GM13977 (cell line): ENCODE data around the gene ELFN1.

Experiments
- DNase-seq: peaks from one replicate; pipeline ENCODE4 v3.0.0; 2012; ENCODE audit warnings: low spot score
- in situ Hi-C: fragments of 300-500 bp; cut with MboI; formaldehyde crosslinking; loops from one replicate; pipeline ENCODE4 v1.12.0; 2022; ENCODE audit warnings: low sequenced_read_pairs, low pct_unique_long_range_greater_than_20kb, mixed read lengths, inconsistent platforms; ENCODE audit not compliant: unreplicated experiment
- TF ChIP-seq, protein P1 (sequence below): IDR thresholded peaks from 2 replicates; pipeline ENCODE4 v1.5.1; 2012; ENCODE audit warnings: mild to moderate bottlenecking, control low read depth; ENCODE audit not compliant: insufficient read depth; ENCODE audit errors: extremely low read depth, missing control alignments

Gene ELFN1

DNA sequence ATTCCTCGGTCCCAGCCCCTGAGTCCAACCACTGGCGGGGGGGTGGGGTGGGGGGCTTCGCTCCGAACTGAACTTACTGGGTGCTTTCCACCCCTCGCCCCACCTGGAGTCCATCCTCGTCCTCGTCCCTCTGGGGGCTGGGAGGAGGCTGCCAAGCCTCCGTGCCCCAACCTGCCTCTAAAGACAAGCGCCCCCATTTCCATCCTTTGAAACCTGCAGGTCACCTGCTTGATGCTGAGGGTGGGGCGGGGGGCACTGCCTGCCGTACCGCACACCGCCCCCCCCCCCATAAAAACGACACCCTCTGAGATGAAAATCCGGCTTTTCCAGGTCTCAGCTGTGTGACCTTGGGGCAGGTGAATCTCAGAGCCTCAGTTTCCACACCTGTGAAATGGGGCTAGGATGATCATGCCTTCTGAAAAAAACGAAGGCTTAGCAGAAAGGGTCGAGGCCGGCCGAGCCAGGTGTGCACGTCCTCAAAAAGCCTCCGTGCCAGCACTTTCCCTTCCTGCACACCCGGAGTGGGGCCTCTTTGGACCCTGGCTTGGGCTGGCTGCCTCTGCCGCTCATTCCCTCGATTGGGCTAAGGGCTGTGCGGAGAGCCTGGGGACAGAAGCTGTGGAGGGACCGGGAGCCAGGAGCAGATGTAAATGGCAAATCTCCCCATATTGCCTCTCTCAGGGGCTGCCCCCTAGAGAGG, 967 bp downstream of the ELFN1 start:
- TF ChIP-seq, protein P1, sequence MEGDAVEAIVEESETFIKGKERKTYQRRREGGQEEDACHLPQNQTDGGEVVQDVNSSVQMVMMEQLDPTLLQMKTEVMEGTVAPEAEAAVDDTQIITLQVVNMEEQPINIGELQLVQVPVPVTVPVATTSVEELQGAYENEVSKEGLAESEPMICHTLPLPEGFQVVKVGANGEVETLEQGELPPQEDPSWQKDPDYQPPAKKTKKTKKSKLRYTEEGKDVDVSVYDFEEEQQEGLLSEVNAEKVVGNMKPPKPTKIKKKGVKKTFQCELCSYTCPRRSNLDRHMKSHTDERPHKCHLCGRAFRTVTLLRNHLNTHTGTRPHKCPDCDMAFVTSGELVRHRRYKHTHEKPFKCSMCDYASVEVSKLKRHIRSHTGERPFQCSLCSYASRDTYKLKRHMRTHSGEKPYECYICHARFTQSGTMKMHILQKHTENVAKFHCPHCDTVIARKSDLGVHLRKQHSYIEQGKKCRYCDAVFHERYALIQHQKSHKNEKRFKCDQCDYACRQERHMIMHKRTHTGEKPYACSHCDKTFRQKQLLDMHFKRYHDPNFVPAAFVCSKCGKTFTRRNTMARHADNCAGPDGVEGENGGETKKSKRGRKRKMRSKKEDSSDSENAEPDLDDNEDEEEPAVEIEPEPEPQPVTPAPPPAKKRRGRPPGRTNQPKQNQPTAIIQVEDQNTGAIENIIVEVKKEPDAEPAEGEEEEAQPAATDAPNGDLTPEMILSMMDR = no peak
- in situ Hi-C loops = no loop called here
- DNase-seq = peak; percentile 38

DNA sequence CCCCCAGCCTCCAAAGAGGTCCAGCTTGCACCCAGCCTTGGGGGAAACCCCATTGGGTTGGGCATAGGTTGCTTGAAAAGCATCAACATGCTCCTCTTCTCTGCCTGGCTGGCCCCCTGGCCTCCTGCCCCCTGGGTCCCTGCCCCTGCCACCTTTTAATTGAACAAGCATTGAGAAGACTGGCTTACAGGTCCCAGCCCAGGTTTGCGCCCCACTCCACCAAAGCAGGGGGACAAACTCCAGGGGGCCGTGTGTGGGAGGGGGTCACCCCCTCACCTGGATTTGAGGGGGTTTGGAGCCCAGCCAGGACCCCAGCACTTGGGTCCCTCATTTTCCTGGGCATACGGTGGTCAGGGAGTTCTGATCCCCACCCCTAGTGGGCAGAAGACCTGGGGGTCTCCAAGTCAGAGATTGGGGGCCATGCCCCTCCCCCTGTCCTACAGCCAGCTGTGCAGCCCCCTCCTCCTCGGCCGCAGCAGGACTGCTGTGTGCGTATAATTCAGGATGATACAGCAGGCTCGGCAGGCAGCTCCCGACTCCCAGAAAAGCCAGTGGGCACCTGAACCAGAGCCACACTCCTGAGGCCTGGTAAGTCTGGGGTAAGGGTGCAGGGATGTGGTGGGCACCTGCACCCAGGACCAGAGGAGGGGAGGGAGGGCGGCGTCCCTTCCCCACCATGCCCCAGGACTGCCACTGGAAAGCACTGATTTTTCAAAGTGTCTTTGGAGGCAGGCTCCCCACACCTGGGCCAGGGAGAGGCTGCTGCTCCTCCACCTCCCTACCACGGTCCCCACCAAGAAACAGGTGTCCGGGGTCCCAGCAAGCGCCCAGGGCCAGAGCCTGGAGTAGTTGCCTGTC, 1.7 kb downstream of the ELFN1 start:
- TF ChIP-seq, protein P1 = no peak
- DNase-seq = peak; percentile 32
- in situ Hi-C loops = no loop called here

DNA sequence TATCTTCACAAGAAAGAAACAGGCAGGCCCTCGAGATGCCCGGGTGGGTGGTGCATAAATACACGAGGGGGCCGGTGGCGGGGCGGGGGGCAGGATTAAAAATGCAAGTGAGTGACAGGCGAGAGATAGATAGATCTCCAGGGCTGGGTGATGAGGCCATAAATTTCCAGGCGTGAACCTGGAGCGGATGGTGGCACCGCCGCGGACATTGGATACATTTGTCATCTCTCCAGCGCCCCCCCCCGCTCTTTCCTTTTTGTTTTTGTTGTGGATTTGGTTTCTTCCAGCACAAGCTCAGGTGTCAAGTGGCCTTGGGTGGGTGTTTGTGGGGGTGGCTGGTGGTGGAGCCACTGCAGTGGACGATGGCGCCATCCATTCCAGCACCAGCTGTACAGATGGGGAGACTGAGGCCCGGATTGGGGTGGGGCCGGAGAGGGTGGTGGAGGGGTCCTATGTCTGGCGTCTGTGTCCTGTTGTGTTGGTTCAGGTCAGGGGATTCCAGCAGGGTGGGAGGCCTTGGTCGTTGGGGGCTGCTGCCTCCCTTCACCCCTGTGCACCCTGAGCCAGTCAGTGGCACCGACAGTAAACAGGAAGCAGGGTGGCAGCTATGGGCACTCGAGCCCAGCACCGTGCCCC, 2.9 kb downstream of the ELFN1 start:
- TF ChIP-seq, protein P1 = no peak
- in situ Hi-C loops = no loop called here
- DNase-seq = no peak

DNA sequence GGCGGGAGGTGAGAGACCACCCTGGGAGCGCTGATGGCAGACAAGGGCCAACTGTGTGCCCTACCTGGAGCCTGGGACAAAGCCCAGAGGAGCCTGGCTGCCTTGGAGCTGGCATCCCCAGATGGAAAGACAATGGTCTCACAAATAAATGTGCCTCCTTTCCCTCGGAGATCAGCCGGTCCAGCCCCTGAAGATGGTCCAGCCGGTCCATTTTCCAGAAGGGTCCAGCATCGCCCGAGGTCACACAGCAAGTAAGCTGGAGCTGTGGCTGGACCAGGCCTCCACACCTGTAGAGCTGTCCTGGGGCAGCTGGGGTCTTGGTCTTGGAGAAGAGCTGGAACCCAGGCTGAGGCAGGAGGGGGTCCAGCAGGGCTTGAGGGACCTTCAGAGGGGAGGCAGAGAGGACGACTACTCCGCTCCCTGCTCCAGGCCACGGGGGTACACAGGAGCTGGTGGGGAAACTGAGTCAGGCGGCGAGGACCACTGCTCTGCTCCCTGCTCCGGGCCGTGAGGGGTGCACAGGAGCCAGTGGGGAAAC, 3.6 kb downstream of the ELFN1 start:
- TF ChIP-seq, protein P1 = no peak
- no peak for DNase-seq
- in situ Hi-C loops = no loop called here

GRCh38 chr7:1674161-1675035, 4.3 kb downstream of the ELFN1 start:
- TF ChIP-seq, protein P1 = no peak
- in situ Hi-C loops = no loop called here
- no peak for DNase-seq
